HG02970 (cell line): ENCODE results near the gene NKX1-1.
"Not testable (repeated sequence)": the region's sequence is repeated elsewhere in the genome, so short reads cannot be mapped to it uniquely, and the experiment has no call there.

Experiments
- ATAC-seq: cut with Tn5 transposase; IDR thresholded peaks from one replicate; pipeline ENCODE4 v1.9.1; 2021; ENCODE audit warnings: mild to moderate bottlenecking, moderate library complexity, moderate number of reproducible peaks; ENCODE audit not compliant: unreplicated experiment, low FRiP score

NKX1-1 gene

GRCh38 chr4:1406394-1406980, at the start of gene NKX1-1:
Gene NKX1-1, minus strand, starts transcription at chr4:1406442. Its CDS starts 0 bp downstream, at chr4:1406442.
- no peak for ATAC-seq

- ATAC-seq: no peak
These were observed 47.5 kb upstream of the NKX1-1 start for GRCh38 chr4:1453731-1454130.

GRCh38 chr4:1452431-1453051, 46.3 kb upstream of the NKX1-1 start:
- no peak for ATAC-seq

GRCh38 chr4:1451752-1452122, 45.5 kb upstream of the NKX1-1 start:
- ATAC-seq: no peak

GRCh38 chr4:1451106-1451751, 45.0 kb upstream of the NKX1-1 start:
- ATAC-seq: no peak

- ATAC-seq: no peak
These were observed 43.8 kb upstream of the NKX1-1 start for GRCh38 chr4:1449833-1450741.

- ATAC-seq: no peak
These were observed 43.2 kb upstream of the NKX1-1 start for GRCh38 chr4:1449475-1449832.

- no peak for ATAC-seq
These were observed 42.6 kb upstream of the NKX1-1 start for GRCh38 chr4:1448589-1449420.

GRCh38 chr4:1447676-1448588, 41.7 kb upstream of the NKX1-1 start:
- no peak for ATAC-seq

GRCh38 chr4:1446502-1447386, 40.5 kb upstream of the NKX1-1 start:
- ATAC-seq: no peak

- ATAC-seq: no peak
These were observed 39.6 kb upstream of the NKX1-1 start for GRCh38 chr4:1445716-1446445.

GRCh38 chr4:1443688-1444172, 37.5 kb upstream of the NKX1-1 start:
- not testable (repeated sequence) for ATAC-seq

- no peak for ATAC-seq
These were observed 20.8 kb upstream of the NKX1-1 start for GRCh38 chr4:1427010-1427409.

- ATAC-seq: no peak
These were observed 15.4 kb upstream of the NKX1-1 start for GRCh38 chr4:1421657-1422056.

- ATAC-seq: no peak
These were observed 13.5 kb upstream of the NKX1-1 start for GRCh38 chr4:1419708-1420107.

GRCh38 chr4:1418494-1419285, 12.4 kb upstream of the NKX1-1 start:
- no peak for ATAC-seq
